Gastroesophageal sphincter (tissue), 4 donors: ENCODE results near the gene ADCYAP1. TPM values are rescaled to one million over a fixed set of nuclear protein-coding genes. Genes with fewer than 3 reads are reported as not detected.

ENCODE experiments used
- ATAC-seq: fragments of 150-250 bp; one replicate; pipeline ENCODE4 v1.9.1; 2016; ENCODE audit warnings: mild to moderate bottlenecking, moderate library complexity
- H3K27ac ChIP-seq, 4 donors: fragments of 200-600 bp; sonication (generic) in 3 of 4; 1 replicate in 3 of 4; 2 replicates in 1 of 4; pipeline ENCODE4 v1.5.1; 2016 to 2019
- H3K27me3 ChIP-seq: fragments of 200-600 bp; sonication (generic); one replicate; pipeline ENCODE4 v1.5.1; 2019
- H3K36me3 ChIP-seq, 2 donors: fragments of 200-600 bp; sonication (generic); one replicate each; pipeline ENCODE4 v1.5.1; 2019; ENCODE audit warnings: control low read depth in 1 of 2
- H3K4me1 ChIP-seq, 3 donors: fragments of 200-600 bp; sonication (generic); 1 replicate in 2 of 3; 2 replicates in 1 of 3; pipeline ENCODE4 v1.5.1; 2016 to 2019; ENCODE audit warnings: control low read depth in 2 of 3
- H3K4me3 ChIP-seq, 2 donors: fragments of 200-600 bp; sonication (generic); one replicate each; pipeline ENCODE4 v1.5.1; 2019; ENCODE audit warnings: mild to moderate bottlenecking in 1 of 2, moderate library complexity in 1 of 2
- H3K9me3 ChIP-seq, 3 donors: fragments of 200-600 bp; sonication (generic); one replicate each; pipeline ENCODE4 v1.5.1; 2017 to 2019; ENCODE audit warnings: control low read depth in 2 of 3
- EP300 ChIP-seq: sonication (generic); formaldehyde crosslinking; IDR thresholded peaks from one replicate; pipeline ENCODE4 v1.6.1; 2017; ENCODE audit warnings: antibody characterized with exemption, mild to moderate bottlenecking
- POLR2A ChIP-seq, 2 donors: fragments of 450-650 bp; IDR thresholded peaks; one replicate each; pipeline ENCODE4 v1.6.1; 2017; ENCODE audit warnings: antibody characterized with exemption in 2 of 2, mild to moderate bottlenecking in 2 of 2, moderate library complexity in 1 of 2
- POLR2AphosphoS5 ChIP-seq: sonication (generic); formaldehyde crosslinking; IDR thresholded peaks from one replicate; pipeline ENCODE4 v1.6.1; 2017; ENCODE audit warnings: antibody characterized with exemption
- WGBS, 2 donors: methylation state at CpG; one replicate each; pipeline ENCODE4 v1.1.5; 2018; ENCODE audit warnings: low coverage in 1 of 2; 5-methylcytosine and 5-hydroxymethylcytosine counted together
- total RNA-seq, 4 donors: library from RNA; depleted of rRNA; stranded (reverse); fragments of >200 nt; gene quantifications; one replicate each; pipeline ENCODE4 v1.1.0, GENCODE V29; 2016
- TF ChIP-seq, protein P1 (sequence below), 4 experiments: fragments of 200-600 bp in 2 of 4; fragments of 450-650 bp in 2 of 4; sonication (generic) in 1 of 4; IDR thresholded peaks; one replicate each; pipeline ENCODE4 v1.5.1; 2017 to 2019; ENCODE audit warnings: antibody characterized with exemption in 4 of 4, mild to moderate bottlenecking in 2 of 4, moderate library complexity in 2 of 4

The ADCYAP1 gene
- total RNA-seq, 4 donors from 2014 or later: 0.39 to 2.3 (median 0.67) TPM; not detected in 1

DNA sequence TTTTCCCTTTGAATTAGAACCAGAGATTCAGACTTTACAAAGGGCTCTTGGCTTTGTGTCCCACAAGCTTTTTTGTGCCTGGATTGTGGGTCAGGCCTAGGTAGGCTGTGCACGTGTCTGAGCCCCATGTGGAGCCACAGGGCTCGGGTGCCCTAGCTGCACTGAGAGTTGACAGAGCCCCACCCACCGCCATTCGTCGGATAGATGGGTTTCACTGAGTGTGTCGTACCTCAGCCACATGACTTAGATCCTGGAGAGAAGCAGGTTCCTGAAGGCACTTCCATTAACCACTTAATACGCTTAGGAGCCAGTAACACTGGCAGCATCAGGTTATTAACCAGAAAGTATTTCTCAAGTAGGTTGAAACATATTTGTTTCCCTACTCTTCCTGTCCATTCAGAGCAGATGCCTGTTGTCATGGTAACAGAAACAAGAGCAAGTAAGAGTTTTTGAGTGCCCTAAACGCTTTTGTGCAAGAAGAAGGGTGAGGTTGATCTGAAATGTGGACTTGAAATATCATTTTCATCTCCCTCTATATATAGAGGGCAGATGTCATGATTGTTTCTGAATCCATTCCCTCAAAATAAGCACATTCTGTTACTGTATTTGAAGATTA lies 30.0 kb downstream of the ADCYAP1 start:
- Histone ChIP-seq H3K4me3 (no peak overlapping the region), H3K4me1 (no peaks in the 10 kb centered on the region), H3K9me3 (no peaks in the 10 kb centered on the region), H3K27me3 (peaks cover 13% of the 10 kb centered on the region), H3K27ac (no peak overlapping the region), H3K36me3 (no peaks in the 10 kb centered on the region)
- no peak for ATAC-seq
- TF ChIP-seq, protein P1, sequence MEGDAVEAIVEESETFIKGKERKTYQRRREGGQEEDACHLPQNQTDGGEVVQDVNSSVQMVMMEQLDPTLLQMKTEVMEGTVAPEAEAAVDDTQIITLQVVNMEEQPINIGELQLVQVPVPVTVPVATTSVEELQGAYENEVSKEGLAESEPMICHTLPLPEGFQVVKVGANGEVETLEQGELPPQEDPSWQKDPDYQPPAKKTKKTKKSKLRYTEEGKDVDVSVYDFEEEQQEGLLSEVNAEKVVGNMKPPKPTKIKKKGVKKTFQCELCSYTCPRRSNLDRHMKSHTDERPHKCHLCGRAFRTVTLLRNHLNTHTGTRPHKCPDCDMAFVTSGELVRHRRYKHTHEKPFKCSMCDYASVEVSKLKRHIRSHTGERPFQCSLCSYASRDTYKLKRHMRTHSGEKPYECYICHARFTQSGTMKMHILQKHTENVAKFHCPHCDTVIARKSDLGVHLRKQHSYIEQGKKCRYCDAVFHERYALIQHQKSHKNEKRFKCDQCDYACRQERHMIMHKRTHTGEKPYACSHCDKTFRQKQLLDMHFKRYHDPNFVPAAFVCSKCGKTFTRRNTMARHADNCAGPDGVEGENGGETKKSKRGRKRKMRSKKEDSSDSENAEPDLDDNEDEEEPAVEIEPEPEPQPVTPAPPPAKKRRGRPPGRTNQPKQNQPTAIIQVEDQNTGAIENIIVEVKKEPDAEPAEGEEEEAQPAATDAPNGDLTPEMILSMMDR (IDR thresholded peaks at IDR 0.05): no peak
- TF ChIP-seq POLR2A (IDR thresholded peaks at IDR 0.05) (no peak), POLR2AphosphoS5 (no peak)
- 34 to 37% methylated on average over 4 to 6 of the region's 8 CpGs for WGBS, 2 donors

DNA sequence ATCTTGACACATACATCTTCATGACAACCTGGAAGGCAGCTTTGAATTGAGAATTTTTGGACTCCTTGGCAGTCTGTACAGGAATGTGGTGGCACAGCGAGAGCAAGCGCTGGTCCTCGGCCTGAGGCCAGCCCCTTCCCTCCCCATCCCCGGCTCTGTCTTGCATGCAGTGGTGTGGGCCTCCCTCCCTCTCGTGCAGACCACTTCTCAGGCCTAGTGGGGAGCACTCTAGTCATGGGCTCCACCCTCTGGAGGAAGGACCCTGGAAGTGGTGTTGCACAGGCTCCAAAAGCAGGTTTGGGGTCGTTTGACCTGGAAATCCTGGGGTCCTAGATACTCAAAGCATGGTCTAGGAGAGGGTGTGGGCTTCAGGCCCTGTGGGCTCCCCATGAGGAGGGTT lies 32.3 kb downstream of the ADCYAP1 start:
- TF ChIP-seq EP300 (no peak), POLR2A (IDR thresholded peaks at IDR 0.05) (no peak), POLR2AphosphoS5 (no peak)
- TF ChIP-seq, protein P1 (IDR thresholded peaks at IDR 0.05): no peak
- Histone ChIP-seq H3K36me3 (no peaks in the 10 kb centered on the region), H3K4me3 (no peak overlapping the region), H3K27me3 (peaks cover 7% of the 10 kb centered on the region), H3K27ac (no peak overlapping the region), H3K9me3 (no peaks in the 10 kb centered on the region), H3K4me1 (no peaks in the 10 kb centered on the region)
- 32% methylated on average over 3 of the region's 6 CpGs; no CpG with 5 or more reads in 1 of the 2 donors for WGBS, 2 donors
- no peak for ATAC-seq

DNA sequence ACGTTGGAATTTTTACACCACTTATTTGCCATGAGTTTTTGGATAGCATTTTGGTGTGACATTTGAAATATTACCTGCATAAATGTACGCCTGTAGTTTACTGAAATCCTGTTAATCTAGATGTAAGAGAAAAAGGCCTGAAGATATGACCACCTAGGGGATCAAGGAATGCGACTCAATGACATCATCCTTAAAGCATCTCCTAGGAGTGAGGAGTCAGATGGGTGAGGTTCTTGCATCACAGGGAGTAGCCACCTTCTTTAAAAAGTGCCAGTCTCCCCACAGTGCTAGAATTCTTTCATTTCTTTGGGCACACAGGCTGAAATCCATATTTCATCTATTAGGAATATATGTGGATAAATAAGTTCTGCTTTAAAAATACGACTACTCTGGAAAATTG lies 34.5 kb downstream of the ADCYAP1 start:
- TF ChIP-seq EP300 (no peak), POLR2A (IDR thresholded peaks at IDR 0.05) (no peak), POLR2AphosphoS5 (no peak)
- TF ChIP-seq, protein P1 (IDR thresholded peaks at IDR 0.05): no peak
- no peak for ATAC-seq
- no peak overlapping the region for H3K4me3 ChIP-seq
- H3K27ac ChIP-seq: no peak overlapping the region
- H3K27me3 ChIP-seq: peaks cover 7% of the 10 kb centered on the region
- WGBS, 2 donors: 68 to 70% methylated on average over 3 to 4 of the region's 4 CpGs
- H3K9me3 ChIP-seq: no peaks in the 10 kb centered on the region
- H3K4me1 ChIP-seq: no peaks in the 10 kb centered on the region
- no peaks in the 10 kb centered on the region for H3K36me3 ChIP-seq

DNA sequence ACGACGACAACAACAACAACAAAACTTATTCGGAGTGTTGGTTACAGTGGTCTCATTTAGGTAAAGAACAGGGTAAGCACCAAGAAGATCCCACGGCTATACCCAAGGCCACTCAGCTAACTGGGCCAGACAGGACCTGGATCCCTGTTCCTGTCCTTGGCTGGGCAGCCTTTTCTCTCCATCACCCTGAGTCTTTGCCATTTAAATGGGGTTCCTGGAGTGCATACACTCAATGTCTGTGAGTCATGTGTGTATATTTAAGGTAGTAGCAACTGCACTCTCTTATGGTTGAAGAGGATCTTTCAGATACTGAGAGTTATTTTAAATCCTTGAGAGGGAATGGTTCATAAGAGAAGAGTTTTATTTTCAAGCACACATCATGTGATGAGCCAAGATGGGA lies 35.3 kb downstream of the ADCYAP1 start:
- ATAC-seq: no peak
- TF ChIP-seq EP300: no peak
- Histone ChIP-seq H3K27ac (no peak overlapping the region), H3K4me1 (no peaks in the 10 kb centered on the region), H3K36me3 (no peaks in the 10 kb centered on the region), H3K27me3 (peaks cover 7% of the 10 kb centered on the region), H3K4me3 (no peak overlapping the region), H3K9me3 (no peaks in the 10 kb centered on the region)
- 79 to 88% methylated on average over 4 of the region's 4 CpGs for WGBS, 2 donors

DNA sequence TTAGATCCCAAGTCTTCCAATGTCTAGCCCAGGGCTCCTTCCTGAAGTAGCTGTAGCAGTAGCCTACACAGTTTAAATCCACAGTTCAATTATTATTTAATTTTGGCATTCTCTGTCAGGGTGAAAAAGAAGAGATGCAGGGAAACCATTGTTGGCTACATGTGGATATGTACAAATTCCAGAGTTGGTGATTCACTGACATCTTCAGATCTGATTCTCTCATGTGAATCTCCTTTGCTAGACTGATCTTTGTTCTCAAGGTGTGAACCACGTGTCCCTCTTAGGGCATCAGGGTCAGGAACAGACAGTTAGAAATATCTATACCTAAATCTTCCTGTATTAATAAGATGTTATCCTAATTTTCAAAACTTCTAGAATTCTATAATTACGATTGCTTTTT lies 36.7 kb downstream of the ADCYAP1 start:
- Histone ChIP-seq H3K27ac (no peak overlapping the region), H3K36me3 (no peaks in the 10 kb centered on the region), H3K9me3 (no peaks in the 10 kb centered on the region), H3K27me3 (no peaks in the 10 kb centered on the region), H3K4me1 (no peaks in the 10 kb centered on the region), H3K4me3 (no peak overlapping the region)
- WGBS, 2 donors: 83 to 85% methylated on average over 2 of the region's 2 CpGs
- TF ChIP-seq EP300: no peak
- no peak for TF ChIP-seq POLR2A (IDR thresholded peaks at IDR 0.05)
- TF ChIP-seq, protein P1 (IDR thresholded peaks at IDR 0.05): no peak
- no peak for TF ChIP-seq POLR2AphosphoS5
- no peak for ATAC-seq
